HEK293T (cell line): ENCODE measurements around the gene UPK3B.
"Not testable (repeated sequence)": the region's sequence is repeated elsewhere in the genome, so short reads cannot be mapped to it uniquely, and the experiment has no call there.

Experiments used
- HDGF ChIP-seq: fragments of 450-650 bp; IDR thresholded peaks from 2 replicates; pipeline ENCODE4 v1.6.1; 2017; ENCODE audit warnings: antibody characterized with exemption, borderline replicate concordance
- SUZ12 ChIP-seq: fragments of 450-650 bp; IDR thresholded peaks from 2 replicates; pipeline ENCODE4 v1.6.1; 2016; ENCODE audit warnings: mild to moderate bottlenecking
- TARDBP ChIP-seq: fragments of 450-650 bp; IDR thresholded peaks from 2 replicates; pipeline ENCODE4 v1.6.1; 2016

GRCh38 chr7:76467743-76468404, 42.5 kb upstream of the UPK3B start:
- TF ChIP-seq TARDBP, SUZ12, HDGF: not testable (repeated sequence)
